SK-N-SH treated with all-trans-retinoic acid at 6 μM for 48 hours (cell line): Measurements from ENCODE around the gene USB1.

Experiments
- SNAI2 ChIP-seq: fragments of 250-450 bp; sonication (Bioruptor Pico); IDR thresholded peaks from 2 replicates; pipeline ENCODE4 v1.5.0; 2020; ENCODE audit warnings: mild to moderate bottlenecking, moderate library complexity
- TCF4 ChIP-seq: fragments of 250-450 bp; sonication (Bioruptor Pico); IDR thresholded peaks from 2 replicates; pipeline ENCODE4 v1.8.0; 2021; ENCODE audit warnings: mild to moderate bottlenecking, moderate library complexity, borderline replicate concordance

DNA sequence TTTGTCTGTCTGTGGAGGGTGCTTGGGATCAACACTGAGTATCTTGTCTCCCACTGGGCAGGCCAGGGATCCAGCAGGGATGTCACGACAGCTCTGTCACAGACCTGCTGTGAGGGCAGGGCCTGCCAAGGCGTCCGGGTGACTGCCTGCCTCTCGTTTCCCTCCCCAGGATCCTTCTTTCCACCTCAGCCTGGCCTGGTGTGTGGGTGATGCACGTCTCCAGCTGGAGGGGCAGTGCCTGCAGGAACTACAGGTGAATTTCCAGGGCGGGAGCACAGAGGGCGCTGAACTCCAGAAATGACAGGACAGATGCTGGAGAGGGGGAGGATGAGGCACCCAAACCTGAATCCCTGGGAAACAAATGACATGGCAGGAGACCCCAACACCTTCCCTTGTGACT is 17.6 kb downstream of the USB1 start:
- TF ChIP-seq SNAI2 (CRISPR knock-in tag) = no peak
- TF ChIP-seq TCF4 = no peak
